ENCODE data around the gene RNASET2.

DNA sequence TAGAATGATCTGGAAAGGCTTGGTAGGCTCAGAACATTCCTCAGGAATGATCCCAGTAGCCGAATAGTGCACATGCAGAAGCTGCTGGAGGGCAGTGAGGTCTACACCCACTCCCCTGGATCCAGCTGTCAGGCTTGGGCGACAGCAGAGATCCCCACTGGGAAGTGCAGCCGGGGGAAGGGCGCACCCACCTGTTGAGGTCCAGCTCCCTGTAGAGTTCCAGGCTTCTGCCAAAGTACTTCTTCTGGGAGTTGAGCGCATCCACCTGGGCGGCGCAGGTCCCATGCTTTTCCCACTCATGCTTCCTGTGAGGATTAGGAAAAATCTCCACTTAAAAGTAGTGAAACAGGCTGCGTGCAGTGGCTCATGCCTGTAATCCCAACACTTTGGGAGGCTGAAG lies 17.6 kb downstream of the RNASET2 start:
- TF ChIP-seq, protein P1, sequence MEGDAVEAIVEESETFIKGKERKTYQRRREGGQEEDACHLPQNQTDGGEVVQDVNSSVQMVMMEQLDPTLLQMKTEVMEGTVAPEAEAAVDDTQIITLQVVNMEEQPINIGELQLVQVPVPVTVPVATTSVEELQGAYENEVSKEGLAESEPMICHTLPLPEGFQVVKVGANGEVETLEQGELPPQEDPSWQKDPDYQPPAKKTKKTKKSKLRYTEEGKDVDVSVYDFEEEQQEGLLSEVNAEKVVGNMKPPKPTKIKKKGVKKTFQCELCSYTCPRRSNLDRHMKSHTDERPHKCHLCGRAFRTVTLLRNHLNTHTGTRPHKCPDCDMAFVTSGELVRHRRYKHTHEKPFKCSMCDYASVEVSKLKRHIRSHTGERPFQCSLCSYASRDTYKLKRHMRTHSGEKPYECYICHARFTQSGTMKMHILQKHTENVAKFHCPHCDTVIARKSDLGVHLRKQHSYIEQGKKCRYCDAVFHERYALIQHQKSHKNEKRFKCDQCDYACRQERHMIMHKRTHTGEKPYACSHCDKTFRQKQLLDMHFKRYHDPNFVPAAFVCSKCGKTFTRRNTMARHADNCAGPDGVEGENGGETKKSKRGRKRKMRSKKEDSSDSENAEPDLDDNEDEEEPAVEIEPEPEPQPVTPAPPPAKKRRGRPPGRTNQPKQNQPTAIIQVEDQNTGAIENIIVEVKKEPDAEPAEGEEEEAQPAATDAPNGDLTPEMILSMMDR (IDR thresholded peaks at IDR 0.05), result no peak
- no peak for TF ChIP-seq EZH2 (IDR thresholded peaks at IDR 0.05)

All from neural progenitor cell (in vitro differentiated cells).